Duodenal mucosa (tissue), 2 donors: Measurements from ENCODE around the gene PAPLN.

Experiments
- H3K27ac ChIP-seq: one replicate; pipeline ENCODE4 v1.7.0; 2013; ENCODE audit warnings: low read depth, low read length
- H3K27me3 ChIP-seq, 2 donors: one replicate each; pipeline ENCODE4 v1.7.0; 2013; ENCODE audit warnings: low read length in 2 of 2, control low read depth in 1 of 2; ENCODE audit not compliant: insufficient read depth in 2 of 2, control insufficient read depth in 1 of 2
- H3K36me3 ChIP-seq, 2 donors: one replicate each; pipeline ENCODE4 v1.7.0; 2013; ENCODE audit warnings: low read length in 2 of 2, control low read depth in 1 of 2; ENCODE audit not compliant: insufficient read depth in 2 of 2, control insufficient read depth in 1 of 2
- H3K4me1 ChIP-seq, 2 donors: one replicate each; pipeline ENCODE4 v1.7.0; 2013; ENCODE audit warnings: low read length in 2 of 2, control low read depth in 1 of 2; ENCODE audit not compliant: insufficient read depth in 2 of 2, control insufficient read depth in 1 of 2
- H3K4me3 ChIP-seq, 2 donors: one replicate each; pipeline ENCODE4 v1.7.0; 2013; ENCODE audit warnings: low read length in 2 of 2, low read depth in 1 of 2
- H3K9ac ChIP-seq, 2 donors: one replicate each; pipeline ENCODE4 v1.7.0; 2013; ENCODE audit warnings: low read length in 2 of 2, low read depth in 1 of 2
- H3K9me3 ChIP-seq, 2 donors: one replicate each; pipeline ENCODE4 v1.7.0; 2013; ENCODE audit warnings: low read length in 2 of 2, control low read depth in 1 of 2; ENCODE audit not compliant: control insufficient read depth in 1 of 2

The PAPLN gene

GRCh38 chr14:73259837-73260236 is 22.5 kb downstream of the PAPLN start:
- Histone ChIP-seq H3K4me3 (no peak overlapping the region), H3K36me3 (no peaks in the 10 kb centered on the region), H3K27ac (no peak overlapping the region), H3K9ac (no peak overlapping the region), H3K27me3 (no peaks in the 10 kb centered on the region), H3K4me1 (no peaks in the 10 kb centered on the region), H3K9me3 (no peaks in the 10 kb centered on the region)

GRCh38 chr14:73260574-73260973 is 23.3 kb downstream of the PAPLN start:
- Histone ChIP-seq H3K27me3 (no peaks in the 10 kb centered on the region), H3K9ac (no peak overlapping the region), H3K36me3 (no peaks in the 10 kb centered on the region)

GRCh38 chr14:73261075-73261474 is 23.8 kb downstream of the PAPLN start:
- no peaks in the 10 kb centered on the region for H3K9me3 ChIP-seq
- no peak overlapping the region for H3K4me3 ChIP-seq
- H3K36me3 ChIP-seq, result no peaks in the 10 kb centered on the region
- no peak overlapping the region for H3K27ac ChIP-seq
- H3K27me3 ChIP-seq, result no peaks in the 10 kb centered on the region
- H3K4me1 ChIP-seq, result no peaks in the 10 kb centered on the region
- no peak overlapping the region for H3K9ac ChIP-seq

More at GRCh38 chr14:73260574-73260973, 23.3 kb downstream of the PAPLN start:
- H3K27ac ChIP-seq, result no peak overlapping the region
- H3K4me1 ChIP-seq, result no peaks in the 10 kb centered on the region
- H3K9me3 ChIP-seq, result no peaks in the 10 kb centered on the region
- no peak overlapping the region for H3K4me3 ChIP-seq

- no peaks in the 10 kb centered on the region for H3K27me3 ChIP-seq
- H3K36me3 ChIP-seq, result no peaks in the 10 kb centered on the region
- no peak overlapping the region for H3K27ac ChIP-seq
- no peak overlapping the region for H3K9ac ChIP-seq
- H3K9me3 ChIP-seq, result no peaks in the 10 kb centered on the region
- no peak overlapping the region for H3K4me3 ChIP-seq
- no peaks in the 10 kb centered on the region for H3K4me1 ChIP-seq
These were observed 24.5 kb downstream of the PAPLN start for GRCh38 chr14:73261520-73262426.

DNA sequence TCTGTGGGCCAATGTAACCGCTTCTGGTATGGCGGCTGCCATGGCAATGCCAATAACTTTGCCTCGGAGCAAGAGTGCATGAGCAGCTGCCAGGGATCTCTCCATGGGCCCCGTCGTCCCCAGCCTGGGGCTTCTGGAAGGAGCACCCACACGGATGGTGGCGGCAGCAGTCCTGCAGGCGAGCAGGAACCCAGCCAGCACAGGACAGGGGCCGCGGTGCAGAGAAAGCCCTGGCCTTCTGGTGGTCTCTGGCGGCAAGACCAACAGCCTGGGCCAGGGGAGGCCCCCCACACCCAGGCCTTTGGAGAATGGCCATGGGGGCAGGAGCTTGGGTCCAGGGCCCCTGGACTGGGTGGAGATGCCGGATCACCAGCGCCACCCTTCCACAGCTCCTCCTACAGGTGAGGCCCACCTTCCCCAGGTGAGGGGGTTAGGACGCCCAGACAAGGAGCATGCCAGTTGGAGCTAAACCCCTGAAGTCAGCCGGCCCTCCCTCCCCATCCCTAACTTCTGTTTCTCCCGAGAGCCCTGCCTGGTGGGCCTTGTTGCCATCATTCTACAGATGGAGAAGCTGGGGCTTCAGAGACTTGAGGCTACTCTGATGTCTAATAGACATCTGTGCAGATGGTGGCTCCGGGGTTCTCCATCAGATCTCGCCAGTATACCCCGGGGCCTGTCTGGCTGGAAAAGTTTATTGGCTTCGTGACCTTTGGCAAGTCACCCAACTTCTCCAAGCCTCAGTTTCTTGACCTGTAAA is 25.3 kb downstream of the PAPLN start:
- Histone ChIP-seq H3K27ac (no peak overlapping the region), H3K4me3 (no peak overlapping the region), H3K4me1 (no peaks in the 10 kb centered on the region), H3K9ac (no peak overlapping the region), H3K9me3 (no peaks in the 10 kb centered on the region), H3K27me3 (no peaks in the 10 kb centered on the region), H3K36me3 (no peaks in the 10 kb centered on the region)

GRCh38 chr14:73263606-73264005 is 26.3 kb downstream of the PAPLN start:
- Histone ChIP-seq H3K27ac (no peak overlapping the region), H3K4me1 (no peaks in the 10 kb centered on the region), H3K4me3 (no peak overlapping the region), H3K9ac (no peak overlapping the region), H3K27me3 (no peaks in the 10 kb centered on the region), H3K9me3 (no peaks in the 10 kb centered on the region), H3K36me3 (no peaks in the 10 kb centered on the region)

- H3K4me1 ChIP-seq, result peaks cover 0 to 1% of the 10 kb centered on the region in 2 donors
- H3K36me3 ChIP-seq, result no peaks in the 10 kb centered on the region
- H3K4me3 ChIP-seq, result no peak overlapping the region
- no peak overlapping the region for H3K9ac ChIP-seq
- H3K9me3 ChIP-seq, result no peaks in the 10 kb centered on the region
- no peaks in the 10 kb centered on the region for H3K27me3 ChIP-seq
- no peak overlapping the region for H3K27ac ChIP-seq
These were observed 27.0 kb downstream of the PAPLN start for GRCh38 chr14:73264080-73264884.

DNA sequence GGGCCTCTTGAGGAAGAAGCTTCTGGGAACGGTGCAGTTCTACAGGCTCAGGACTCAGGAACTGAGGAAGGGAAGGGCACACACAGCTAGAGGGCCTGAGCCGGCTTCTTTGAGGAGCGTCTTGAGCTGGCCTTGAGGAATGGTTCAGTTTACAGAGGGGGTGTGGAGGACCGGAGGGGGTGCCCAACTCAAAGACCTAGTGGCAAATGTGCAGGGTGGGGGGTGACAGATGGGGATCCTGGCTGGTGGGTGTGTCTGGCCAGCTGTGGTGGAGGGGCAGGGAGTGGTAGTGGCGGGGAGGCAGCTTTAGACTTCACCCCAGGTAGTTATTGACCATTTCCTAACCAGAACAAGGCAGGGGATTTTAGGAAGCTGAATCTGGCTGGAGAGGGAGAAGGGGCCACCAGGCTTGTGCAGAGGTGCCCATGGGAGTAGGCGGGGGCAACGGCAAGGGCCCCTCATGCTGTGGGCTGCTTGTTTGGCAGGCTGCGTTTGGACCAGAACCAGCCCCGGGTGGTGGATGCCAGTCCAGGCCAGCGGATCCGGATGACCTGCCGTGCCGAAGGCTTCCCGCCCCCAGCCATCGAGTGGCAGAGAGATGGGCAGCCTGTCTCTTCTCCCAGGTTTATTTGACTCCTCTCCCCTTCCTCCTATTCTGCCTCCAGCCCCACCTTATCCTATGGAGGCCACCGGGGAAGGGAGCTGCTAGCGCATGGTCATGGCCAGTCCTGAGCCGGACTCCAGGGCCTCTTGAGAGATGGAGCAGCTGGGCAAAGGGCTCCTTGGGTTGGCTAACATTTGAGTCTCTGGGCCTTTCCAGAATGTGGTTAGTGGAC is 27.8 kb downstream of the PAPLN start:
- Histone ChIP-seq H3K36me3 (no peaks in the 10 kb centered on the region), H3K9me3 (no peaks in the 10 kb centered on the region), H3K27ac (no peak overlapping the region)

GRCh38 chr14:73265721-73266046 is 28.4 kb downstream of the PAPLN start:
- Histone ChIP-seq H3K4me3 (no peak overlapping the region), H3K36me3 (no peaks in the 10 kb centered on the region), H3K27me3 (no peaks in the 10 kb centered on the region), H3K9ac (no peak overlapping the region), H3K9me3 (no peaks in the 10 kb centered on the region), H3K4me1 (peaks cover 4 to 6% of the 10 kb centered on the region in 2 donors), H3K27ac (no peak overlapping the region)

More for the DNA sequence above, 27.8 kb downstream of the PAPLN start:
- H3K9ac ChIP-seq, result no peak overlapping the region
- H3K27me3 ChIP-seq, result no peaks in the 10 kb centered on the region
- no peak overlapping the region for H3K4me3 ChIP-seq
- H3K4me1 ChIP-seq, result peaks cover 4 to 6% of the 10 kb centered on the region in 2 donors
